Measurements from ENCODE around the gene MAP3K5. TPM values are rescaled to one million over a fixed set of nuclear protein-coding genes. Genes with fewer than 3 reads are reported as not detected.
A peak's percentile ranks its signal among the peaks of the same experiment; 100 is the strongest.

MAP3K5 gene
- polyA plus RNA-seq, 3 donors, result 9.6 to 12.0 (median 11.1) TPM

GRCh38 chr6:136659991-136660499 is 132.2 kb downstream of the MAP3K5 start:
- Mint-ChIP-seq H3K27me3 (ENCODE audit: low read depth in 3 of 3) (no peaks in the 10 kb centered on the region), H3K9me3 (no peaks in the 10 kb centered on the region), H3K4me1 (no peaks in the 10 kb centered on the region), H3K36me3 (peaks cover 48 to 59% of the 10 kb centered on the region in 2 donors), H3K27ac (peak overlapping the region in 2 of 7 donors; percentile 26 to 45), H3K4me3 (no peak overlapping the region)
- DNase-seq, result no peak
- Histone ChIP-seq H3K27ac (ENCODE audit: low read depth in 1 of 2, low read length in 2 of 2) (no peak overlapping the region), H3K79me2 (ENCODE audit: insufficient read depth, low read length) (no peaks in the 10 kb centered on the region), H3K9me3 (replicated peaks in 1 of 2; ENCODE audit: control insufficient read depth in 1 of 2, insufficient read depth in 1 of 2, low read length in 2 of 2) (no peaks in the 10 kb centered on the region), H3K9ac (ENCODE audit: insufficient read depth, low read length, poor library complexity, severe bottlenecking) (no peak overlapping the region), H3K4me3 (replicated peaks in 1 of 3; ENCODE audit: low read depth in 2 of 3, low read length in 3 of 3) (no peak overlapping the region), H3K4me1 (ENCODE audit: control insufficient read depth in 1 of 2, insufficient read depth in 2 of 2, low read length in 2 of 2) (no peaks in the 10 kb centered on the region), H3K27me3 (ENCODE audit: control insufficient read depth in 2 of 2, insufficient read depth in 2 of 2, low read length in 2 of 2) (no peaks in the 10 kb centered on the region), H2AFZ (ENCODE audit: insufficient read depth, low read depth, low read length, poor library complexity, severe bottlenecking) (no peak overlapping the region), H4K20me1 (ENCODE audit: insufficient read depth, low read length) (peaks cover 5% of the 10 kb centered on the region), H3K36me3 (replicated peaks in 1 of 2; ENCODE audit: control insufficient read depth in 1 of 2, insufficient read depth in 2 of 2, low read length in 2 of 2) (peaks cover 36 to 80% of the 10 kb centered on the region in 2 donors), H3K4me2 (replicated peaks; ENCODE audit: extremely low read depth, low read length, poor library complexity, severe bottlenecking) (no peak overlapping the region)
- WGBS (ENCODE audit: insufficient coverage), result no CpG with 5 or more reads among the region's 6 CpGs
- TF ChIP-seq CTCF (IDR thresholded peaks at IDR 0.05), result no peak
- intact Hi-C loops (cut with micrococcal nuclease), result no loop called here

GRCh38 chr6:136658711-136659110 is 133.6 kb downstream of the MAP3K5 start:
- H3K4me3 Mint-ChIP-seq, result no peak overlapping the region
- H2AFZ ChIP-seq (ENCODE audit: insufficient read depth, low read depth, low read length, poor library complexity, severe bottlenecking), result no peak overlapping the region
- peaks cover 5% of the 10 kb centered on the region for H4K20me1 ChIP-seq (ENCODE audit: insufficient read depth, low read length)
- H3K36me3 ChIP-seq (replicated peaks in 1 of 2; ENCODE audit: control insufficient read depth in 1 of 2, insufficient read depth in 2 of 2, low read length in 2 of 2), result peaks cover 37 to 72% of the 10 kb centered on the region in 2 donors
- H3K4me2 ChIP-seq (replicated peaks; ENCODE audit: extremely low read depth, low read length, poor library complexity, severe bottlenecking), result no peak overlapping the region
- intact Hi-C loops (cut with micrococcal nuclease), result no loop called here
- TF ChIP-seq CTCF (IDR thresholded peaks at IDR 0.05), result no peak
- H3K27me3 ChIP-seq (ENCODE audit: control insufficient read depth in 2 of 2, insufficient read depth in 2 of 2, low read length in 2 of 2), result no peaks in the 10 kb centered on the region
- no peak for DNase-seq
- WGBS (ENCODE audit: insufficient coverage), result 100% methylated on average over 1 of the region's 2 CpGs
- no peak overlapping the region for H3K4me3 ChIP-seq (replicated peaks in 1 of 3; ENCODE audit: low read depth in 2 of 3, low read length in 3 of 3)
- H3K79me2 ChIP-seq (ENCODE audit: insufficient read depth, low read length), result no peaks in the 10 kb centered on the region
- H3K4me1 Mint-ChIP-seq, result no peaks in the 10 kb centered on the region
- no peaks in the 10 kb centered on the region for H3K9me3 Mint-ChIP-seq
- H3K36me3 Mint-ChIP-seq, result peaks cover 47 to 55% of the 10 kb centered on the region in 2 donors
- peak overlapping the region in 1 of 7 donors; percentile 62 for H3K27ac Mint-ChIP-seq
- no peak overlapping the region for H3K27ac ChIP-seq (ENCODE audit: low read depth in 1 of 2, low read length in 2 of 2)
- H3K9ac ChIP-seq (ENCODE audit: insufficient read depth, low read length, poor library complexity, severe bottlenecking), result no peak overlapping the region
- H3K4me1 ChIP-seq (ENCODE audit: control insufficient read depth in 1 of 2, insufficient read depth in 2 of 2, low read length in 2 of 2), result no peaks in the 10 kb centered on the region
- no peaks in the 10 kb centered on the region for H3K27me3 Mint-ChIP-seq (ENCODE audit: low read depth in 3 of 3)
- H3K9me3 ChIP-seq (replicated peaks in 1 of 2; ENCODE audit: control insufficient read depth in 1 of 2, insufficient read depth in 1 of 2, low read length in 2 of 2), result no peaks in the 10 kb centered on the region

Measured in CD14-positive monocyte (primary cell).